C4-2B (cell line): ENCODE data around the gene DLGAP1.

ENCODE experiments used
- CTCF ChIP-seq: fragments of 450-650 bp; conservative IDR thresholded peaks from 2 replicates; pipeline ENCODE4 v1.5.1; 2017; ENCODE audit warnings: mild to moderate bottlenecking
- ZFX ChIP-seq: fragments of 450-650 bp; IDR thresholded peaks from 2 replicates; pipeline ENCODE4 v1.6.1; 2017

GRCh38 chr18:3973191-3973850 lies 481.8 kb downstream of the DLGAP1 start:
- no peak for TF ChIP-seq CTCF
- TF ChIP-seq ZFX: no peak
